Adrenal gland (tissue), 5 donors: Measurements from ENCODE around the gene HAS3.

Source experiments
- CTCF ChIP-seq, 6 experiments: fragments of 450-650 bp in 4 of 6; fragments of 200-600 bp in 2 of 6; sonication (generic) in 1 of 6; IDR thresholded peaks; 1 replicate in 5 of 6; 2 replicates in 1 of 6; pipeline versions ENCODE4 v1.5.1 to v1.8.0; 2016 to 2021; ENCODE audit warnings: antibody characterized with exemption in 6 of 6, mild to moderate bottlenecking in 2 of 6, moderate library complexity in 1 of 6
- POLR2A ChIP-seq, 2 donors: fragments of 450-650 bp; IDR thresholded peaks; one replicate each; pipeline ENCODE4 v1.6.1; 2017; ENCODE audit warnings: antibody characterized with exemption in 2 of 2, mild to moderate bottlenecking in 2 of 2, moderate library complexity in 1 of 2
- donor health status: DM: no; HTN: no; CAD: no.

- no peak for TF ChIP-seq POLR2A (IDR thresholded peaks at IDR 0.05)
- no peak for TF ChIP-seq CTCF (IDR thresholded peaks at IDR 0.05)
Measured at GRCh38 chr16:69095193-69095592, 10.3 kb upstream of the HAS3 start.
